PC-9 (cell line): Measurements from ENCODE around the gene KLRK1.

ENCODE experiments used
- CTCF ChIP-seq: fragments of 200-600 bp; sonication (generic); conservative IDR thresholded peaks from 2 replicates; pipeline ENCODE4 v1.6.1; 2017; ENCODE audit warnings: mixed run types, antibody characterized with exemption, mild to moderate bottlenecking, moderate library complexity
- EZH2 ChIP-seq: fragments of 200-600 bp; sonication (generic); IDR thresholded peaks from 2 replicates; pipeline ENCODE4 v1.8.0; 2017; ENCODE audit warnings: antibody characterized with exemption, low read depth

- TF ChIP-seq EZH2 (no peak), CTCF (no peak)
Measured at GRCh38 chr12:10408842-10409241, 19.0 kb upstream of the KLRK1 start.
